Measurements from ENCODE around the gene PHF12. TPM values are rescaled to one million over a fixed set of nuclear protein-coding genes. Genes with fewer than 3 reads are reported as not detected.

Gene PHF12
- total and polyA plus RNA-seq, 2 of the 13 experiments (the other 11 are each of a cell fraction or from before 2014, with no cell fraction given), result 9.8 to 17.1 TPM

GRCh38 chr17:28992625-28993600 is 41.6 kb upstream of the PHF12 start:
- Histone ChIP-seq H3K27me3 (ENCODE audit: control insufficient read depth in 1 of 2, insufficient read depth in 2 of 2, low read length in 2 of 2) (peaks cover 2 to 9% of the 10 kb centered on the region in 2 experiments; a peak in 2 of 5 replicates), H3K79me2 (ENCODE audit: insufficient read depth, low read length) (no peaks in the 10 kb centered on the region), H3K27ac (ENCODE audit: extremely low read length, insufficient read depth, low read length) (no peak overlapping the region), H4K20me1 (ENCODE audit: insufficient read depth, low read length) (no peaks in the 10 kb centered on the region), H3K4me3 (replicated peaks in 1 of 3; ENCODE audit: insufficient read depth in 1 of 3, low read depth in 2 of 3, low read length in 3 of 3) (no peak overlapping the region; a peak in 1 of 6 replicates), H3K9me3 (ENCODE audit: low read length) (no peaks in the 10 kb centered on the region), H2AFZ (ENCODE audit: low read length) (no peak overlapping the region), H3K9ac (ENCODE audit: insufficient read depth, low read depth, low read length) (no peak overlapping the region), H3K4me1 (ENCODE audit: insufficient read depth, low read length) (peaks cover 69% of the 10 kb centered on the region), H3K36me3 (replicated peaks in 1 of 2; ENCODE audit: control insufficient read depth in 1 of 2, insufficient read depth in 2 of 2, low read length in 2 of 2) (no peaks in the 10 kb centered on the region), H3K4me2 (ENCODE audit: low read depth, low read length) (peak overlapping the region; percentile 38; the same call in 1 of the 2 replicates)
- 41% methylated on average over 4 of the region's 11 CpGs for WGBS (ENCODE audit: low lambda C conversion rate)
- peak; percentile 10; the same call in 1 of the 3 replicates for ATAC-seq
- ChIA-PET POLR2A (no interaction called here), CTCF (ENCODE audit: low intra/inter-chr PET ratio, low total read pairs) (no interaction called here)
- TF ChIP-seq ZNF3 (CRISPR knock-in tag; IDR thresholded peaks at IDR 0.05), result no peak
- no peak for TF ChIP-seq SIN3A (IDR thresholded peaks at IDR 0.05; ENCODE audit: borderline replicate concordance, low read depth, low read length)
- 0 out of 2 replicates have a peak, but pooled peaks have one; percentile 26 for TF ChIP-seq ZBTB7A (CRISPR knock-in tag; IDR thresholded peaks at IDR 0.05)
- TF ChIP-seq RORA (CRISPR knock-in tag; IDR thresholded peaks at IDR 0.05), result no peak
- intact Hi-C loops (cut with micrococcal nuclease; ENCODE audit: unreplicated experiment) (no loop called here), in situ Hi-C loops (cut with HindIII; ENCODE audit: extremely low pct_ligation_motif_present, low pct_unique_long_range_greater_than_20kb) (no loop called here)
- DNase-seq (ENCODE audit: low spot score), result no peak
- no peak for FAIRE-seq
- no TSS peak for BruUV-seq (replicated peaks)

- no peak overlapping the region for H2AFZ ChIP-seq (ENCODE audit: low read length)
- FAIRE-seq, result no peak
- H4K20me1 ChIP-seq (ENCODE audit: insufficient read depth, low read length), result no peaks in the 10 kb centered on the region
- no peaks in the 10 kb centered on the region for H3K36me3 ChIP-seq (replicated peaks in 1 of 2; ENCODE audit: control insufficient read depth in 1 of 2, insufficient read depth in 2 of 2, low read length in 2 of 2)
- H3K4me3 ChIP-seq (replicated peaks in 1 of 3; ENCODE audit: insufficient read depth in 1 of 3, low read depth in 2 of 3, low read length in 3 of 3), result no peak overlapping the region
- peak overlapping the region; percentile 38; the same call in 1 of the 2 replicates for H3K4me2 ChIP-seq (ENCODE audit: low read depth, low read length)
- H3K9me3 ChIP-seq (ENCODE audit: low read length), result no peaks in the 10 kb centered on the region
- H3K27ac ChIP-seq (ENCODE audit: extremely low read length, insufficient read depth, low read length), result no peak overlapping the region
- no peak for ATAC-seq
- H3K4me1 ChIP-seq (ENCODE audit: insufficient read depth, low read length), result peaks cover 62% of the 10 kb centered on the region
- H3K9ac ChIP-seq (ENCODE audit: insufficient read depth, low read depth, low read length), result no peak overlapping the region
- DNase-seq (ENCODE audit: low spot score), result no peak
- intact Hi-C loops (cut with micrococcal nuclease; ENCODE audit: unreplicated experiment), result no loop called here
- in situ Hi-C loops (cut with HindIII; ENCODE audit: extremely low pct_ligation_motif_present, low pct_unique_long_range_greater_than_20kb), result no loop called here
- ChIA-PET CTCF (ENCODE audit: low intra/inter-chr PET ratio, low total read pairs) (no interaction called here), POLR2A (no interaction called here)
- H3K79me2 ChIP-seq (ENCODE audit: insufficient read depth, low read length), result no peaks in the 10 kb centered on the region
- BruUV-seq (replicated peaks), result no TSS peak
- peaks cover 4 to 16% of the 10 kb centered on the region in 2 experiments; a peak in 3 of 5 replicates for H3K27me3 ChIP-seq (ENCODE audit: control insufficient read depth in 1 of 2, insufficient read depth in 2 of 2, low read length in 2 of 2)
- 36% methylated on average over 3 of the region's 7 CpGs for WGBS (ENCODE audit: low lambda C conversion rate)
- TF ChIP-seq ZNF329 (CRISPR knock-in tag; IDR thresholded peaks at IDR 0.05; ENCODE audit: low read depth), result no peak
- no peak for TF ChIP-seq ZNF549 (CRISPR knock-in tag; IDR thresholded peaks at IDR 0.05)
- TF ChIP-seq ZNF337 (CRISPR knock-in tag; IDR thresholded peaks at IDR 0.05; ENCODE audit: borderline replicate concordance, low read depth), result no peak
- no peak for TF ChIP-seq DRAP1 (CRISPR knock-in tag; IDR thresholded peaks at IDR 0.05)
- no peak for TF ChIP-seq REST (IDR thresholded peaks at IDR 0.05; ENCODE audit: borderline replicate concordance in 1 of 2, low read depth in 1 of 2, low read length in 2 of 2)
- no peak for TF ChIP-seq MZF1 (CRISPR knock-in tag; IDR thresholded peaks at IDR 0.05; ENCODE audit: borderline replicate concordance)
- no peak for TF ChIP-seq MAFG (CRISPR knock-in tag; IDR thresholded peaks at IDR 0.05)
Observed at GRCh38 chr17:28992185-28992584, 40.9 kb upstream of the PHF12 start.
